Endodermal cell (in vitro differentiated cells): ENCODE measurements around the gene NDUFS7. TPM values are rescaled to one million over a fixed set of nuclear protein-coding genes. Genes with fewer than 3 reads are reported as not detected.

Source experiments
- DNase-seq: peaks from one replicate; pipeline ENCODE4 v3.0.0-alpha.2; 2017
- H3K27ac ChIP-seq: 2 replicates; pipeline ENCODE4 v1.5.1; 2013; ENCODE audit warnings: mild to moderate bottlenecking, low read depth, low read length, moderate library complexity
- H3K27me3 ChIP-seq: 2 replicates; pipeline ENCODE4 v1.6.1; 2013; ENCODE audit warnings: mild to moderate bottlenecking, low read length, moderate library complexity; ENCODE audit not compliant: insufficient read depth, control insufficient read depth, poor library complexity, severe bottlenecking
- H3K36me3 ChIP-seq: 2 replicates; pipeline ENCODE4 v1.7.0; 2013; ENCODE audit warnings: mild to moderate bottlenecking, low read length, moderate library complexity; ENCODE audit not compliant: control insufficient read depth, insufficient read depth
- H3K4me1 ChIP-seq: one replicate; pipeline ENCODE4 v1.7.0; 2013; ENCODE audit warnings: low read length; ENCODE audit not compliant: control insufficient read depth, insufficient read depth
- H3K4me3 ChIP-seq: 2 replicates; pipeline ENCODE4 v1.5.1; 2013; ENCODE audit warnings: mild to moderate bottlenecking, low read length, moderate library complexity
- H3K9ac ChIP-seq: 2 replicates; pipeline ENCODE4 v1.6.1; 2013; ENCODE audit warnings: mild to moderate bottlenecking, low read length, moderate library complexity; ENCODE audit not compliant: poor library complexity, severe bottlenecking; ENCODE audit errors: extremely low read depth
- H3K9me3 ChIP-seq: 2 replicates; pipeline ENCODE4 v1.6.1; 2013; ENCODE audit warnings: mild to moderate bottlenecking, low read length, moderate library complexity; ENCODE audit not compliant: control insufficient read depth
- H3K27ac Mint-ChIP-seq: 2 replicates; pipeline ENCODE4 v1.8.0; 2020; ENCODE audit warnings: mixed read lengths
- H3K27me3 Mint-ChIP-seq: 2 replicates; pipeline ENCODE4 v1.8.0; 2021; ENCODE audit warnings: mild to moderate bottlenecking, mixed read lengths; ENCODE audit not compliant: insufficient read depth
- H3K36me3 Mint-ChIP-seq: 2 replicates; pipeline ENCODE4 v1.8.0; 2020; ENCODE audit warnings: low read depth, mixed read lengths
- H3K4me1 Mint-ChIP-seq: 2 replicates; pipeline ENCODE4 v1.8.0; 2020; ENCODE audit warnings: mixed read lengths
- H3K4me3 Mint-ChIP-seq: 2 replicates; pipeline ENCODE4 v1.8.0; 2020; ENCODE audit warnings: mild to moderate bottlenecking, moderate library complexity, mixed read lengths
- H3K9me3 Mint-ChIP-seq: 2 replicates; pipeline ENCODE4 v1.8.0; 2020; ENCODE audit warnings: mild to moderate bottlenecking, mixed read lengths
- WGBS, 2 experiments: methylation state at CpG; one replicate each; pipeline versions ENCODE4 v1.1.5 to v1.1.7; 2013; ENCODE audit warnings: missing lambda C conversion rate in 2 of 2, mixed read lengths in 1 of 2; ENCODE audit not compliant: insufficient coverage in 1 of 2, insufficient read length in 1 of 2; 5-methylcytosine and 5-hydroxymethylcytosine counted together
- total RNA-seq, 2 donors: library from RNA; stranded (reverse); fragmentation: NEBNext Ultra II Directional in 1 of 2; extraction: Animal tissue kit (Norgen Biotek cat#: 25700) in 1 of 2; gene quantifications; 2 replicates in 1 of 2; 3 replicates in 1 of 2; pipeline ENCODE4 v1.2.1, GENCODE V29; 2021
- TF ChIP-seq, protein P1 (sequence below): fragments of 200-600 bp; sonication (generic); conservative IDR thresholded peaks from 2 replicates; pipeline ENCODE4 v1.5.0; 2021; ENCODE audit warnings: antibody characterized with exemption, mild to moderate bottlenecking

NDUFS7 gene
- total RNA-seq, 2 donors from 2014 or later: 57.0 to 62.5 TPM

DNA sequence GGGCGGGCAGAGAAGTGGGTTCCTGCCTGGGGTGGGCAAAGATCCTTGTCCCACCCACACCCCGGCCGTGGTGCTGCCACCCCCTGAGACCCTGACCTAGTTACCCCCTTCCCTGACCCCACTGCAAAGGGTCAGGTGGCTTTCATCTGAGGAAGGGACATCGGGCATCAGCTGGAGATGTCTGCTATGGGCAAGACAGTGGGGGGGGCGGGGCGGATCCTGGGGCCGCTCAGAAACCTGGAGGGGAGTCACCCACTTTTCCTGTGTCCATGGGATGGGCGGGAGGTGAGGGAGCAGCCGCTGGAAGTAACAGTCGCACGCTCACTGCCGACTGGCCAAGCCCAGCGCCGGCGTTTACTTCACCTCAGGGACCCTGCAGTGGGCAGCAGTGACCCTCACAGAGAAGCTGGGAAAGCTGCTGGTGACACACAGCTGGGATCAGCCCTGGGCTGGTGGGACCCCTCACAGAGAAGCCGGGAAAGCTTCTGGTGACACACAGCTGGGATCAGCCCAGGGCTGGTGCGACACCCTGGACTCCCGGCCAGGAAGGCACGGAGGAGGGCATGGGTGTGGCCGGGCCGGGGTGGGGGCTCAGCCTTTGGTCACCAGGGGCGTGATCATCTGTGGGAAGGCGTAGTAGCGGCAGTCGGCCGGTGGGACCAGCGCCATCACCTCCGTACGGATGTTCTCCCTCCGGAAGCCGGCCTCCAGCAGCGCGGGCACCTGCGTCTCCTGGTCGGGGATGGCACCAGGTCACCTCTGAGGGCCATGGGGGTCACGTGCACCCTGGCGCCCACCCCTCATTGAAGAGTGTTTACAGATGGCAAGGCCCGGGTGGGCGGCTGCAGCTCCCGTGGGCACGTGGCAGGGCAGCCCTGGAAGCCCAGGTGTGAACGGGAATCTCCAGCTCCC is 13.3 kb downstream of the NDUFS7 start:
- Histone ChIP-seq H3K4me1 (no peaks in the 10 kb centered on the region), H3K4me3 (no peak overlapping the region), H3K27me3 (no peaks in the 10 kb centered on the region), H3K36me3 (no peaks in the 10 kb centered on the region), H3K9me3 (no peaks in the 10 kb centered on the region), H3K9ac (no peak overlapping the region), H3K27ac (no peak overlapping the region)
- WGBS, 2 experiments: 91 to 92% methylated on average over 27 to 42 of the region's 42 CpGs
- no peak for DNase-seq
- Mint-ChIP-seq H3K4me3 (no peak overlapping the region), H3K27ac (no peak overlapping the region), H3K9me3 (no peaks in the 10 kb centered on the region), H3K27me3 (no peaks in the 10 kb centered on the region), H3K4me1 (no peaks in the 10 kb centered on the region), H3K36me3 (peaks cover 19% of the 10 kb centered on the region)
- TF ChIP-seq, protein P1, sequence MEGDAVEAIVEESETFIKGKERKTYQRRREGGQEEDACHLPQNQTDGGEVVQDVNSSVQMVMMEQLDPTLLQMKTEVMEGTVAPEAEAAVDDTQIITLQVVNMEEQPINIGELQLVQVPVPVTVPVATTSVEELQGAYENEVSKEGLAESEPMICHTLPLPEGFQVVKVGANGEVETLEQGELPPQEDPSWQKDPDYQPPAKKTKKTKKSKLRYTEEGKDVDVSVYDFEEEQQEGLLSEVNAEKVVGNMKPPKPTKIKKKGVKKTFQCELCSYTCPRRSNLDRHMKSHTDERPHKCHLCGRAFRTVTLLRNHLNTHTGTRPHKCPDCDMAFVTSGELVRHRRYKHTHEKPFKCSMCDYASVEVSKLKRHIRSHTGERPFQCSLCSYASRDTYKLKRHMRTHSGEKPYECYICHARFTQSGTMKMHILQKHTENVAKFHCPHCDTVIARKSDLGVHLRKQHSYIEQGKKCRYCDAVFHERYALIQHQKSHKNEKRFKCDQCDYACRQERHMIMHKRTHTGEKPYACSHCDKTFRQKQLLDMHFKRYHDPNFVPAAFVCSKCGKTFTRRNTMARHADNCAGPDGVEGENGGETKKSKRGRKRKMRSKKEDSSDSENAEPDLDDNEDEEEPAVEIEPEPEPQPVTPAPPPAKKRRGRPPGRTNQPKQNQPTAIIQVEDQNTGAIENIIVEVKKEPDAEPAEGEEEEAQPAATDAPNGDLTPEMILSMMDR: no peak

DNA sequence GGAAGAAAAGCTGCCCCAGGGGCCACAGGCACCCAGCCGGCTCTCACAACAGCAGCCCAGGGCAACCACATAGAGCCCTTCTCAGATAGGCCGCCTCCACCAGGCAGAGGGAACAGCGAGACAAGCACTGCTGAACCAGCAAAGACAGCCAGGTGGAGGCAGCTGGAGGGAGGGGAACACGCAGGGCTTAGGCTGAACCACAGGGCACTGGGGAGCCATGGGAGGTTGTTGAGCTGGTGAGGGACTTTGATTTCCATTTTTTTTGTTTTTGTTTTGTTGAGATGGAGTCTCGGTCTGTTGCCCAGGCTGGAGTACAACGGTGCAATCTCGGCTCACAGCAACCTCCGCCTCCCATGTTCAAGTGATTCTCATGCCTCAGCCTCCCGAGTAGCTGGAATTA is 14.1 kb downstream of the NDUFS7 start:
- no peak overlapping the region for H3K27ac Mint-ChIP-seq
- H3K4me1 Mint-ChIP-seq: peaks cover 2% of the 10 kb centered on the region
- H3K4me3 ChIP-seq: no peak overlapping the region
- peaks cover 10% of the 10 kb centered on the region for H3K36me3 Mint-ChIP-seq
- H3K4me3 Mint-ChIP-seq: no peak overlapping the region
- 89 to 100% methylated on average over 2 to 9 of the region's 9 CpGs for WGBS, 2 experiments
- H3K9ac ChIP-seq: no peak overlapping the region
- H3K27ac ChIP-seq: no peak overlapping the region
- no peaks in the 10 kb centered on the region for H3K27me3 ChIP-seq
- no peaks in the 10 kb centered on the region for H3K27me3 Mint-ChIP-seq
- no peaks in the 10 kb centered on the region for H3K4me1 ChIP-seq
- TF ChIP-seq, protein P1: no peak
- no peaks in the 10 kb centered on the region for H3K9me3 Mint-ChIP-seq
- no peak for DNase-seq
- H3K36me3 ChIP-seq: no peaks in the 10 kb centered on the region
- no peaks in the 10 kb centered on the region for H3K9me3 ChIP-seq

DNA sequence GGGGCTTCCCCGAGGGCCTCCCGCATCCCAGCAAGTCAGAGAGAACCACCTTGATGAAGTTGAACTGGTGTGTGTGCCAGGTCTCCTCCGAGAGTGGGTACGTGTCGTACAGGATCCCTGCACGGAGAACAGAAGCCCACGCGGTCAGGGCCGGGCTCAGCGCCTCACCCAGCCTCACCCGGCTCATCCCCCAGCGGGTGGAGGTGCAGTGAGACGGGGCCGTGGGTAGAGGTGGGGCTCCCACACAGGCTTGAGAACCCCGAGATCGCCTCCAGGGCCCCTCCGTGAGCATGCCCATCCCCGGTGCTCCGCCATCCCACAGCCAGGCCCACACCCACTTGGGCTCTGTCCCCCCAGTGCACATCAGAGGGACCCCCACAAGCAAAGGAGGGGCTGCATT is 15.4 kb downstream of the NDUFS7 start:
- Mint-ChIP-seq H3K27ac (no peak overlapping the region), H3K9me3 (no peaks in the 10 kb centered on the region), H3K4me3 (no peak overlapping the region), H3K27me3 (no peaks in the 10 kb centered on the region), H3K36me3 (peaks cover 5% of the 10 kb centered on the region), H3K4me1 (peaks cover 2% of the 10 kb centered on the region)
- DNase-seq: no peak
- Histone ChIP-seq H3K4me3 (no peak overlapping the region), H3K9ac (no peak overlapping the region), H3K36me3 (no peaks in the 10 kb centered on the region), H3K27me3 (no peaks in the 10 kb centered on the region), H3K4me1 (no peaks in the 10 kb centered on the region), H3K27ac (no peak overlapping the region), H3K9me3 (no peaks in the 10 kb centered on the region)
- 96 to 97% methylated on average over 10 to 19 of the region's 19 CpGs for WGBS, 2 experiments
- TF ChIP-seq, protein P1: no peak
